Measurements from ENCODE around the gene GPR4.

The GPR4 gene

GRCh38 chr19:45607071-45608029 is 5.3 kb upstream of the GPR4 start:
- H3K27ac Mint-ChIP-seq, result peak overlapping the region; percentile 87
- H3K4me1 Mint-ChIP-seq (ENCODE audit: low read depth), result peaks cover 14% of the 10 kb centered on the region
- no peaks in the 10 kb centered on the region for H3K9me3 Mint-ChIP-seq
- peaks cover 32% of the 10 kb centered on the region for H3K36me3 Mint-ChIP-seq (ENCODE audit: low read depth)
- H3K27me3 Mint-ChIP-seq, result peaks cover 13% of the 10 kb centered on the region
- H3K4me3 Mint-ChIP-seq, result peak overlapping the region; percentile 8

- Mint-ChIP-seq H3K4me3 (no peak overlapping the region), H3K27me3 (peaks cover 69% of the 10 kb centered on the region), H3K9me3 (no peaks in the 10 kb centered on the region), H3K36me3 (ENCODE audit: low read depth) (no peaks in the 10 kb centered on the region), H3K27ac (no peak overlapping the region), H3K4me1 (ENCODE audit: low read depth) (peaks cover 42% of the 10 kb centered on the region)
Observed at GRCh38 chr19:45601115-45601514, 897 bp downstream of the GPR4 start.

DNA sequence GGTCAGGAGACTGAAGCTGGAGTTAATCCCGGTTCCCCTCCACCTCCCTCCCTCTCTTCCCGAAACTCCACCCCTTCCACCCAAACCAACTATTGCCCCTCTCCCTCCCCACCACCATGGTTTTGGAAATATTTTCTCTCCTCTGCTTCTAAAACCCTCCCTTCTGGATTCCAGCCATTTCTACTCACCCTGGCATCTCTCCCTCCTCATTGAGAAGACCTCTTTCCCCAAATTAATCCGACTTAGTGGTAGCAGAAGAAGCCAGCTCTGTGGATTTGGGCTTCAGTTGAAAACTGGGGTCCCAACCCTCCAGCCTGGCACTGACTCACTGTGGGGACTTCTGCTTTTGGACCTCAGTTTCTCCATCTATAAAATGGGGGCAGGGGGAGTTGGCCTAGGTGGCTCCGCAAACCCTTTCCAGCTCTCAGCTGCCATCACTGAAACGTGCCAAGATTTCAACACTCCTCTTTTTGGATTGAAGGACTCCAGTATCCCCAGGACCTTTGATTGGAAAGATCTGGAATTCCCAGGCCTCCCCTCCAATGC is 1.6 kb downstream of the GPR4 start:
- H3K4me1 Mint-ChIP-seq (ENCODE audit: low read depth), result peaks cover 42% of the 10 kb centered on the region
- H3K27me3 Mint-ChIP-seq, result peaks cover 76% of the 10 kb centered on the region
- no peak overlapping the region for H3K27ac Mint-ChIP-seq
- H3K36me3 Mint-ChIP-seq (ENCODE audit: low read depth), result no peaks in the 10 kb centered on the region
- H3K9me3 Mint-ChIP-seq, result no peaks in the 10 kb centered on the region
- no peak overlapping the region for H3K4me3 Mint-ChIP-seq

DNA sequence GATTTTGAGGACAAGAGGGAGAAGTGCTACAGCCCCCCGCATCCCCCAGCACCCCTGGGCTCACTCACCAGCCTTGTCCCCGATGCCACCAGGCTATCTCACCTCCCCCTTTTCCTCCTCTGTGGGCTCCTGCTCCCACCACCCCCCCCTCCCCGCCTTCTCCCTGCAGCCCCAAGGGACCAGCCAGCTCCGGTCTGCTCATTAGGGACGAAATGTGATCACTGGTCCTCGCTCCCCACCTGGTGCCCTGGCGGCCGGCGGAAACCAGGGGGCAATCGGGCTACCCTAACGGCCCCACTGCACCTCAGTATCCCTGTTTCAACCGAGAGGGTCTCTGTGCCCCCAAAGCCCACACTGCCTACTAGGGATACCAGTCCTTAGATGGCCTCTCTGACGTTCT is 2.7 kb downstream of the GPR4 start:
- H3K36me3 Mint-ChIP-seq (ENCODE audit: low read depth), result no peaks in the 10 kb centered on the region
- no peak overlapping the region for H3K27ac Mint-ChIP-seq
- H3K4me3 Mint-ChIP-seq, result no peak overlapping the region
- H3K4me1 Mint-ChIP-seq (ENCODE audit: low read depth), result peaks cover 42% of the 10 kb centered on the region
- no peaks in the 10 kb centered on the region for H3K9me3 Mint-ChIP-seq
- H3K27me3 Mint-ChIP-seq, result peaks cover 79% of the 10 kb centered on the region

DNA sequence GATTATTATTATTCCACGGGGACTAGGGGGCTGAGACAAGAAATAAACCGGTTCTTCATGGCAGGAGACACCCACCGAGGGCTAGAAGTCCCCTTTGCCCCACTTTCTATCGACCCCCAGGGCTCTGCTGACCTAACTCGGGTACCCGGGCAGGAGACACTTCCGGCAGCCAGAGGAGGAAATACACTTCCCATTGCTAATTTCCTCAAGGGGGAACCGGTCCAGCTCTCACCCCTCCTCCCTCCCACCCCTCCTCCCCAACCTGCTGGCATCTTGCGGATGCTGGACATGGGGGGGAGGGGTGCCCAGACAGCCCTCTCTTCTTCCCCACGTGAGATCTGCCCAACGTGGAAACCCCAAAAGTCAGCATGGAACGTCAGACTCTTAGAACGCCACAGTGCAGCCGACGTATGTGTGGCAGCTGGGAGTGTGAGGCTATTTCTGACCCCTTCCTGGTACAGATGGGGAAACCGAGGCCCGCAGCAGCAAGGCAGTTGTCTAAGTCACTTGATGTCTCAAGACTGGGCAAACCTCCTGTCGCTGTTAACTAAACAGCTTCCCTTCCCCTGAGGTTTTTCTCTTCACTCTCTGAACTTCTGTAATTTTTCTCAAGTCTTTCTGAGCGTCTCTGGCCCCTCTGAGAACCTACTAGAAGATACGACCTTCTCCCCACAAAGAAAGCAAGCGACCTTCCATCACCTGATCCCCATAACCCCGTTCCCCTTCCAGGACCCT is 3.6 kb downstream of the GPR4 start:
- peak overlapping the region; percentile 8 for H3K27ac Mint-ChIP-seq
- H3K4me1 Mint-ChIP-seq (ENCODE audit: low read depth), result peaks cover 42% of the 10 kb centered on the region
- H3K9me3 Mint-ChIP-seq, result no peaks in the 10 kb centered on the region
- peaks cover 79% of the 10 kb centered on the region for H3K27me3 Mint-ChIP-seq
- no peaks in the 10 kb centered on the region for H3K36me3 Mint-ChIP-seq (ENCODE audit: low read depth)
- H3K4me3 Mint-ChIP-seq, result peak overlapping the region; percentile 72

GRCh38 chr19:45597425-45598111 is 4.4 kb downstream of the GPR4 start:
- Mint-ChIP-seq H3K27me3 (peaks cover 72% of the 10 kb centered on the region), H3K4me3 (peak overlapping the region; percentile 72), H3K27ac (no peak overlapping the region), H3K9me3 (no peaks in the 10 kb centered on the region), H3K36me3 (ENCODE audit: low read depth) (no peaks in the 10 kb centered on the region), H3K4me1 (ENCODE audit: low read depth) (peaks cover 42% of the 10 kb centered on the region)

GRCh38 chr19:45595814-45596213 is 6.2 kb downstream of the GPR4 start:
- H3K27me3 Mint-ChIP-seq, result peaks cover 70% of the 10 kb centered on the region
- H3K9me3 Mint-ChIP-seq, result no peaks in the 10 kb centered on the region
- H3K27ac Mint-ChIP-seq, result no peak overlapping the region
- no peaks in the 10 kb centered on the region for H3K36me3 Mint-ChIP-seq (ENCODE audit: low read depth)
- H3K4me1 Mint-ChIP-seq (ENCODE audit: low read depth), result peaks cover 45% of the 10 kb centered on the region
- H3K4me3 Mint-ChIP-seq, result no peak overlapping the region

DNA sequence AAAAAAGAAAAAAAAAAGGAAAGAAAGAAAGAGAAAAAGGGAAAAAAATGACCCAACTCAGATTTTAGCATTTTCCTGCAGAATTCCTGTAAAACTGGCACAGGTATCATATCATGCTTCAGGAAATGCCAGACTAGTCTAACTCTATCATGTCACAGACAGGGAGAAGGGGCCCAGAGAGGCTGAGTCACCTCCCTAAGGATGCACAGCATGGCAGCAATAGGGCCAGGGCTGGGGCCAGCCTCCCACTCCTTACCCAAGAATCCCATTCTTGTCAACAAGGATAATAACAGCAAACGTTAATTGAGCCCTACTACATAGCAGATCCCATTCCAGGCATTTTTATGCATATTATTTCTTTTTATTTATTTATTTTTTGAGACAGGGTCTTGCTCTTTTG is 8.5 kb downstream of the GPR4 start:
- Mint-ChIP-seq H3K27me3 (peaks cover 70% of the 10 kb centered on the region), H3K4me1 (ENCODE audit: low read depth) (peaks cover 28% of the 10 kb centered on the region), H3K36me3 (ENCODE audit: low read depth) (no peaks in the 10 kb centered on the region), H3K9me3 (no peaks in the 10 kb centered on the region), H3K4me3 (no peak overlapping the region), H3K27ac (no peak overlapping the region)

GRCh38 chr19:45592366-45592765 is 9.6 kb downstream of the GPR4 start:
- H3K36me3 Mint-ChIP-seq (ENCODE audit: low read depth), result no peaks in the 10 kb centered on the region
- peaks cover 63% of the 10 kb centered on the region for H3K27me3 Mint-ChIP-seq
- H3K4me1 Mint-ChIP-seq (ENCODE audit: low read depth), result peaks cover 17% of the 10 kb centered on the region
- no peak overlapping the region for H3K4me3 Mint-ChIP-seq
- no peaks in the 10 kb centered on the region for H3K9me3 Mint-ChIP-seq
- no peak overlapping the region for H3K27ac Mint-ChIP-seq

- peaks cover 15% of the 10 kb centered on the region for H3K4me1 Mint-ChIP-seq (ENCODE audit: low read depth)
- H3K27ac Mint-ChIP-seq, result no peak overlapping the region
- peaks cover 56% of the 10 kb centered on the region for H3K27me3 Mint-ChIP-seq
- no peaks in the 10 kb centered on the region for H3K36me3 Mint-ChIP-seq (ENCODE audit: low read depth)
- no peaks in the 10 kb centered on the region for H3K9me3 Mint-ChIP-seq
- H3K4me3 Mint-ChIP-seq, result no peak overlapping the region
Observed at GRCh38 chr19:45591638-45592005, 10.4 kb downstream of the GPR4 start.

- H3K36me3 Mint-ChIP-seq (ENCODE audit: low read depth), result no peaks in the 10 kb centered on the region
- no peaks in the 10 kb centered on the region for H3K9me3 Mint-ChIP-seq
- H3K4me1 Mint-ChIP-seq (ENCODE audit: low read depth), result peaks cover 15% of the 10 kb centered on the region
- peaks cover 51% of the 10 kb centered on the region for H3K27me3 Mint-ChIP-seq
- no peak overlapping the region for H3K27ac Mint-ChIP-seq
- no peak overlapping the region for H3K4me3 Mint-ChIP-seq
Observed at GRCh38 chr19:45591004-45591637, 10.9 kb downstream of the GPR4 start.

DNA sequence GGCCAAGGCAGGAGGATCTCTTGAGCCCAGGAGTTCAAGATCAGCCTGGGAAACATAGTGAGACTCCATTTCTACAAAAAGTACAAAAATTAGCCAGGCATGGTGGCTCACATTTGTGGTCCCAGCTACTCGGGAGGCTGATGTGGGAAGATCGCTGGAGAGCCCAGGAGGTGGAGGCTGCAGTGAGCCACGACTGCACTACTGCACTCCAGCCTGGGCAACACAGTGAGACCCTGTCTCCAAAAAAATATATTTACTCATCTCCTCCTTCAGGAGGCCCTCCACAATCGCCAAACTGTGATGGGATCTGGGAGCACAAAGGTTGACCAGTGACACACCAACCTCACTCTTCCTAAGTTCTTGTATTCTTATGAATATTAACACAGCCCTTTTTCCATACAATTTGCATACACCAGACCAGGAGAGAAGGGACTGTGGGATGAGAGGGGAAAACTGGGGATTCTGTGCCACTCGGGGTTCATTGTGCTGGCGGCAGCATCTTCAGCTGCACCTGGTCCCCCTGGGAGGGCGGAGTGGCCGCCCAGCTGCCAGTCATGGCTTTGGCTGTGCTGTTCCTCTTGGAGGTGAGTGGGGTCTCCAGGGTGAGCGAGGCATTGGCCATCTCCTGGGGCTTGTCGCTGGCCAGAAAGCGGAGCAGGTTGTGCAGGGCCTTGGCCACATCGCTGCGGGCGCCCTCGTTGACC is 11.6 kb downstream of the GPR4 start:
- Mint-ChIP-seq H3K27ac (no peak overlapping the region), H3K27me3 (peaks cover 45% of the 10 kb centered on the region), H3K36me3 (ENCODE audit: low read depth) (no peaks in the 10 kb centered on the region), H3K4me3 (no peak overlapping the region), H3K9me3 (no peaks in the 10 kb centered on the region), H3K4me1 (ENCODE audit: low read depth) (peaks cover 16% of the 10 kb centered on the region)

DNA sequence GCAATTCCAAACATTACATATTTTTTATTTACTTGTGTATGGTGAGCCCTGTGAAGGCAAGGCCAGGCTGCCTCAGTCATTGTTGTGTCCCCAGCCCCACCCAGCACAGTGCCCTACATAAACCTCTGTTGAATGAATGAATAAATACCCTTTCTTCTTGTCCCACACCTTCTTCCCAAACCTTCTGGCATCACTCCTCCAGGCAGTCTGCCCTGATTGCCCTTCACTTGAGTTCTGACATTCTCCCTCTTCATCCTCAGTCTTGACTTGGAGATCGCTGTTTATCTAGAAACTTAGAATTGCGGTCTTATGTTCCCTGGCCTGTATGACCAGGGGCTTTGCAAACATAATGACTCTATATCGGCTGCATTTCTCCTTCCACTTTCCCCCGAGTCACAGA is 12.2 kb downstream of the GPR4 start:
- Mint-ChIP-seq H3K4me1 (ENCODE audit: low read depth) (peaks cover 21% of the 10 kb centered on the region), H3K4me3 (no peak overlapping the region), H3K27me3 (peaks cover 42% of the 10 kb centered on the region), H3K27ac (no peak overlapping the region), H3K36me3 (ENCODE audit: low read depth) (no peaks in the 10 kb centered on the region), H3K9me3 (no peaks in the 10 kb centered on the region)

- peaks cover 39% of the 10 kb centered on the region for H3K27me3 Mint-ChIP-seq
- no peak overlapping the region for H3K27ac Mint-ChIP-seq
- H3K4me3 Mint-ChIP-seq, result no peak overlapping the region
- no peaks in the 10 kb centered on the region for H3K9me3 Mint-ChIP-seq
- peaks cover 31% of the 10 kb centered on the region for H3K4me1 Mint-ChIP-seq (ENCODE audit: low read depth)
- H3K36me3 Mint-ChIP-seq (ENCODE audit: low read depth), result peaks cover 1% of the 10 kb centered on the region
Observed at GRCh38 chr19:45587873-45588272, 14.1 kb downstream of the GPR4 start.

Data from stimulated activated naive CD8-positive, alpha-beta T cell treated with anti-CD3 and anti-CD28 coated beads, Interleukin-15, Interleukin-2, amounts not matched to agents 100 ng/mL and 50 ng/mL, for 24 hours (primary cell).